ENCODE data around the gene ATP11A. TPM values are rescaled to one million over a fixed set of nuclear protein-coding genes. Genes with fewer than 3 reads are reported as not detected.
"Not testable (repeated sequence)": the region's sequence is repeated elsewhere in the genome, so short reads cannot be mapped to it uniquely, and the experiment has no call there.

ATP11A gene
- total RNA-seq, 1 donor from 2014 or later, result 191 TPM

DNA sequence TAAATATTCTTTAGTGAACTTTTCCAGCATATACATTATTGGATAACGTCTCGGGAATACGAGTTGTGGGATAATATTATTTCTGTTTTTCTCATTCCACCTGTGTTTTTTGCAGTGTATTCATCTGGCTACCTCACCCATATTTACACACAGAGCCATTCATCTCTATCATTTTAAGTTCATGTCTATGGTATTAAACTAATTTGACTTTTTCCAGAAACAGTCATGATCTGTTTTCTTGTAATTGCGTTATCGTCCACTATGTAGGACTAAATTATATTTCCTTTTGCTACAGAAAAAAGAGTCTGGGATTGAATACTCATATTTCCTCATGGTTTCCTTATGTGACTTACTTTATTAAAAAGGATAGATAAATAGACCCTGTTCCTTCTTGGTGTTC is 2.7 kb downstream of the ATP11A start:
- no peak for DNase-seq (ENCODE audit: low spot score)

- peak; percentile 65 for DNase-seq (ENCODE audit: low spot score)
Observed at GRCh38 chr13:112693831-112694497, 4.1 kb downstream of the ATP11A start.

DNA sequence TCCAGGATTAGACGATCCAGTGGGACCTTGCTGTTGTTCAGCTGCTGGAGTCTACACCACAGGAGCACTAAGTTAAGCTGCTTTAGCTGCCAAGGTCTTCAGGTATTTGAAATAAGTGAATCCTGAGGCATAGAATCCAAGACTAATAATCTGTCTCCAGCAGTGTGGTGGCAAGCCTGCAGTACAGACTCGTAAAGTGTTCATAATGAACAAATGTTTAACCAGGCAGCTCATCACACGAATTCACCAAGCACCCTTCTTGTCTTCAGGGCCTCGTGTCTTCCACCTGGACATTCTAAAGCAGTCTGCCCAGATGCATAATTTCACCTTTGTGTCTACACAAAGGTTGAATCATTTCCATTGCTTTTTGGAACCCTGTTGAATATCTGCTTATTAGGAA is 5.3 kb downstream of the ATP11A start:
- DNase-seq (ENCODE audit: low spot score), result no peak

DNA sequence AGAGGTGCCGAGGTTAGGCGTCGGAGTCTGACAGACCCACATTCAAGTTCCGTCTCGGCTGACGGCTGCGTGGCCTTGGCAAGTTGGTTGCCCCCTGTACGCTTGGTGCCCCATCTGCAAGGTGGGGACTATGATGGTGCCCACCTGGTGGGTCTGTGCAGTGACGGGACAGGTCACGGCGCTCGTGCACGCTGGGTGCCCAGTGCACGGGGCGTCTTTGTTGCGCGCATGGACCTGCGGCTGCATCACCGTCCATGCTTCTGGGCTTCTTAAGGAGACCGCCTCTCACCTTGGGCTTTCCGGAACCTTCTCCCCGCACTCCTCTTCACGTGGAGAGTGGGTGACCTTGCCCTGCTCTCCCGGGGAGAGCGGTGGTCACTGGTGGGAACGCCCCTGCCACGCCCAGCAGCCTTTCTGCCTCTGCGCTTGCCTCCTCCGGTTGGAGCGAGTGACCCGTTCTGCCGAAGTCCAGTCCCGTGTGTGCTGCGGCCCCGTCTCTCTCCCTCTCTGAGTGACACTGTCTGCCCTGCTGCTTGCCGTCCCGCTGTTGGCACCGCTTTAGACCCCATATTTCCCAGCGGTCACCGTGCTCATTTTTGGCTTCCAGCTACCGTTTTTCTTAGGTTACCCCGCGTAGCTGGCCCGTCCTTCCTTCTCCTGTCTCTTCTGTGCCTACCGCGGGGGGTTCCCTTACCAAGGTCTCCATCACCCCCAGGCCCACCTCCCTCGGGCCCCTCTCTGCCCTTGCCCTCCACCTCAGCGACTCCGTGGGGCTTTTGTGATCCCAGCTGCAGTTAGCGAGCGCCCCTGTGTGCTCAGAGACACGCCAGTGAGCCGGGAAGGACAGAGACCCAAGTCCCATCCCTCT is 6.4 kb downstream of the ATP11A start:
- no peak for DNase-seq (ENCODE audit: low spot score)

GRCh38 chr13:112696869-112697465 is 7.1 kb downstream of the ATP11A start:
- no peak for DNase-seq (ENCODE audit: low spot score)

DNA sequence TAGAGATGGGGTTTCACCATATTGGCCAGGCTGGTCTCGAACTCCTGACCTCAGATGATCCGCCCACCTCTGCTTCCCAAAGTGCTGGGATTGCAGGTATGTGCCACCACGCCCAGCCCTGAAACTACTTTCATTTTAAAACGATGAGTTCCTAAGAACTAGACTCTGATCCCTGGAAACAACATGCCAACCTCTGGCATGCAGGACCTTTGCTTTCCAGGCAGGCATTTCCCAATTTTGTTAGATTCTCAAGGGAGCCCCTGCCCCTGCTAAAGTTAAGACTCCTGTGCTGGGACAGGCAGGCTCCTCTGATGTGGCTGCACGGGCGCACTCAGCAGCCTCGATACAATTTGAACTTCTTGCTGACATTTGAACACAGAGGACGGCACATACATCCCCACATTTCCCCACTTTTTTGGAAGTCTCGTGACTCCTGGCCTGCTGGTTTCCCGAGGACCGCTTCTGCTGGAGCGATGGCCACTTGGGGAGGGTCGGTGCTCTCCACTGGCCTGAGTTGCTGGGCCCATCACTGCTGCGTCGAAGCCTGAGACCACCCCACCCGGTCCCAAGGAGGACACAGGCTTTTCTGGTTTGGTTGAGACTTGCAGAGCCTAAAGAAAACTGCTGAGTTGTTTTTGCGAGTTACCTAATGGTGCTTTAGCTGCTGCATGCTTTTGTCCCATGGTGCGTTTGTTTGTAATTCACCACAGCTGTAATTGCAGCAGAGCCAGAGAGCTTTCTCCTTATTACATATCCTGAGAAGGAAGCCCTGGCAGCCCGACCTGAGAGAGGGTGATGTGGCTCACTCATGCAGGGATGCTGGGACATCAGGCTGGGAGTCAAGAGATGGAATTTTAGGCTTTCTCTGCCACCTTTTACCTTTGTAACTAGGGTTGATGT is 8.2 kb downstream of the ATP11A start:
- DNase-seq (ENCODE audit: low spot score), result no peak

GRCh38 chr13:112699322-112699918 is 9.6 kb downstream of the ATP11A start:
- DNase-seq (ENCODE audit: low spot score), result no peak

DNA sequence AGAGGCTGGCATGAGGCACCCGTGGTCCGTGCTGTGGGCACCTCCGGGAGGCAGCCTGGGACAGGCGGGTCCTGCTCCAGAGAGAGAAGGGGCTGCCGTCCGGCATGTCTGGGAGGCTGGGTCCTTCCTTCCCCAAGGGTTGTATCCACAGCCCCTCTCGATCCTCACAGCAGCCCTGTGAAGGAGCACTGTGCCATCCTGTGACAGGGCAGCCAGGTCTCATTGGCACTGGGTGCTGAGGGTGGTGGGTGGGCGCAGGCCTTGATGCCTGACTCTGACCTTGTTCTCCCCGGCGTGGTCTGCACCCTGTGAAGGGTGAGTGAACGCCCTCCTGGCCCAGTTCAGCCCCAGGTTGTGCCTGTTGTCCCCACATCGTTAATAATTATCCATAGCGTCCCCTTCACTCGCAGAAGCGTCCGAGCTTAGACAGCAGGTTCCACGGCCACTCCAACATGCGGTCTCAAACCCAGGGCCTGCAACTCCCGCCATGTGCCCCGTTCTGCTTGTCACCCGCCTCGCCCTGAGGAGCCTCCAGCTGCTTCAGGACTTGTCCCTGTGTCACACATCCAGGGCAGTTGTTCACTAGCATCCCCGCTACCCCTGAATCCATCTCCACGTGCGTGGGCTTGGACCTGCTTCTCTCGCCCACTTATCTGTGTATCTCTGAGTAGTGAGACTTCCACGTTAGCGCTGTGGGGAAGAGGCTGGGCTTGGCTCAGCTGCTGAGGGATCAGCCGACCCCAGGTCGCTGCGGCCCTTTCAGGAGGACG is 10.6 kb downstream of the ATP11A start:
- DNase-seq (ENCODE audit: low spot score), result no peak

- no peak for DNase-seq (ENCODE audit: low spot score)
Observed at GRCh38 chr13:112702341-112702985, 12.6 kb downstream of the ATP11A start.

- no peak for DNase-seq (ENCODE audit: low spot score)
Observed at GRCh38 chr13:112702986-112703379, 13.1 kb downstream of the ATP11A start.

GRCh38 chr13:112703449-112704284 is 13.8 kb downstream of the ATP11A start:
- no peak for DNase-seq (ENCODE audit: low spot score)

DNA sequence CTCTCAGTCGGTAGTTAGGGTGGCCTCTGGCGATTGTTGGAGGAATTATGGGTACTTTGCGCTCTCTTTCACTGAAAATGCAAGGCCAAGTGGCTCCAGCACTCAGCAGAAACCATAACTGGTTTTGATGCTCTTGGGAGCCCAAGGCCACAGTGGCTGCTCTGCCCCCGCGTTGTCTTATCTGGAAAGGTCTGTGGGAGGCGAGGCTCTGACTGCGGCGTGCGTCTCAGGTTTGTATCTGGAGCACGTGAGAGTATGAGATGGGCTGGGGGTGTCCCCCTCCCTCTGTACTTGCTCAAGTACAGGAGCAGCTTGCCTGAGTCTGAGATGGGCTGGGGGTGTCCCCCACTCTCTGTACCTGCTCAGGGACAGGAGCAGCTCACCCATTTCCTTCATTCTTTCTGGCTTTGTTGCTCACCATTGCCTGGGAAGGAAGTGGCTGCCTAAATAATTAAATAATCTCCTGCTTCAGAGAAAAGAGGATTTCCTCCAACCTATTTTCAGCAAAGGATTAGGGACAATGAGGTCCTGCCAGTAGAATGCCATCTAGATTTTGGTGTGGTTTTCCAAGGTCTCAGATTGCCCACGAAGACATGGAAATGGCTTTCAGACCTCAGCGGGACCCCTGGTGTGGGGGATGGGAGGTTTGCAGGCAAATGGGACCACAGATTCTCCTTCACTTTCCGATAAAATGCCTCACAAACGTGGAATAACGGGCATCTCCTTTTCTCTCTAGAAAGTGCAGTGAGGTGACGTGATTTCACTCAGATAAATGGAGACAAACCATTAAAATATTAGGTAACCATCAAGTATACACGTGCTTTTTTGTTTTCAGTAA is 14.7 kb downstream of the ATP11A start:
- no peak for DNase-seq (ENCODE audit: low spot score)

GRCh38 chr13:112705286-112705685 is 15.4 kb downstream of the ATP11A start:
- DNase-seq (ENCODE audit: low spot score), result no peak

GRCh38 chr13:112706171-112706570 is 16.3 kb downstream of the ATP11A start:
- no peak for DNase-seq (ENCODE audit: low spot score)

- no peak for DNase-seq (ENCODE audit: low spot score)
Observed at GRCh38 chr13:112708560-112709240, 18.9 kb downstream of the ATP11A start.

- DNase-seq (ENCODE audit: low spot score), result not testable (repeated sequence)
Observed at GRCh38 chr13:112709316-112709715, 19.5 kb downstream of the ATP11A start.
